HCT116 (cell line): ENCODE data around the gene TIMP1. TPM values are rescaled to one million over a fixed set of nuclear protein-coding genes. Genes with fewer than 3 reads are reported as not detected.

Experiments
- ATAC-seq: fragments of 200-7000 bp; cut with Tn5 transposase; 2 replicates; pipeline ENCODE4 v1.9.1; 2020; ENCODE audit warnings: mild to moderate bottlenecking, moderate library complexity
- BruUV-seq: library from RNA; stranded (reverse); fragments of 400-500 nt; replicated peaks from 2 replicates; lab custom pipeline; 2021; lab: Mats Ljungman, UMichigan
- CTCF ChIA-PET: fragments of 300-600 bp; sonication (Branson Sonifier 250); formaldehyde crosslinking; loops from one replicate; lab custom pipeline; 2021; ENCODE audit warnings: antibody characterized with exemption; lab: Charles Lee
- POLR2A ChIA-PET: fragments of 300-600, 350-600 bp; sonication (Branson Sonifier 250); formaldehyde crosslinking; loops from one replicate; lab custom pipeline; 2021; ENCODE audit warnings: antibody characterized with exemption; lab: Charles Lee
- RAD21 ChIA-PET, 2 experiments: fragments of 300-600 bp; sonication (Branson Sonifier 250); formaldehyde crosslinking; loops; one replicate each; lab custom pipeline; 2023; ENCODE audit warnings: low total read pairs in 2 of 2; ENCODE audit not compliant: uncharacterized antibody in 2 of 2, unreplicated experiment in 2 of 2, low non-redundant PET in 1 of 2; lab: Charles Lee
- DNase-seq: peaks from one replicate; pipeline ENCODE4 v3.0.0-alpha.2; 2010; ENCODE audit warnings: low read depth, low spot score
- H2AFZ ChIP-seq: fragments of 200-600 bp; shearing (Covaris generic), sonication (generic); 2 replicates; pipeline ENCODE4 v1.6.1; 2017; ENCODE audit warnings: low read depth, mixed run types, mixed read lengths, antibody characterized with exemption, low read length; ENCODE audit not compliant: poor library complexity, severe bottlenecking
- H3K27ac ChIP-seq: 2 replicates; pipeline ENCODE4 v1.5.1; 2012; ENCODE audit warnings: low read depth, low read length
- H3K27me3 ChIP-seq: fragments of 200-600 bp; sonication (generic); 2 replicates; pipeline ENCODE4 v1.6.1; 2016; ENCODE audit warnings: mixed run types, low read length, mixed read lengths; ENCODE audit not compliant: insufficient read depth
- H3K36me3 ChIP-seq, 2 experiments: fragments of 200-500 bp in 1 of 2; fragments of 200-600 bp in 1 of 2; sonication (Bioruptor generic) in 1 of 2; sonication (generic) in 1 of 2; 2 replicates each; pipeline versions ENCODE4 v1.5.1 to v1.6.1; 2014 to 2016; ENCODE audit warnings: low read length in 2 of 2, inconsistent platforms in 1 of 2, mixed read lengths in 1 of 2, mixed run types in 1 of 2; ENCODE audit not compliant: insufficient read depth in 2 of 2, control insufficient read depth in 1 of 2
- H3K4me1 ChIP-seq, 2 experiments: fragments of 200-600 bp in 1 of 2; sonication (generic) in 1 of 2; 2 replicates each; pipeline versions ENCODE4 v1.5.1 to v1.6.1; 2012 to 2017; ENCODE audit warnings: low read length in 2 of 2, inconsistent platforms in 1 of 2, mild to moderate bottlenecking in 1 of 2, mixed read lengths in 1 of 2, mixed run types in 1 of 2, moderate library complexity in 1 of 2; ENCODE audit not compliant: insufficient read depth in 2 of 2, control insufficient read depth in 1 of 2
- H3K4me2 ChIP-seq: fragments of 200-600 bp; sonication (generic); 2 replicates; pipeline ENCODE4 v1.6.1; 2017; ENCODE audit warnings: mixed run types, low read length, mixed read lengths
- H3K4me3 ChIP-seq, 2 experiments: fragments of 200-600 bp in 1 of 2; sonication (generic) in 1 of 2; replicated peaks in 1 of 2; 2 replicates each; pipeline ENCODE4 v1.5.1; 2011 to 2016; ENCODE audit warnings: low read length in 2 of 2, control low read depth in 1 of 2, low read depth in 1 of 2, mild to moderate bottlenecking in 1 of 2, mixed read lengths in 1 of 2, mixed run types in 1 of 2
- H3K79me2 ChIP-seq: fragments of 200-600 bp; sonication (generic); 2 replicates; pipeline ENCODE4 v1.6.1; 2017; ENCODE audit warnings: mild to moderate bottlenecking, mixed run types, low read length, moderate library complexity, mixed read lengths; ENCODE audit not compliant: insufficient read depth
- H3K9ac ChIP-seq: fragments of 200-600 bp; sonication (generic); 2 replicates; pipeline ENCODE4 v1.6.1; 2016; ENCODE audit warnings: low read length, mixed read lengths
- H3K9me2 ChIP-seq: fragments of 200-600 bp; sonication (generic), shearing (Covaris generic); 2 replicates; pipeline ENCODE4 v1.6.1; 2017; ENCODE audit warnings: mixed run types, mild to moderate bottlenecking, moderate library complexity; ENCODE audit not compliant: insufficient read depth
- H3K9me3 ChIP-seq, 2 experiments: fragments of 200-500 bp in 1 of 2; fragments of 200-600 bp in 1 of 2; sonication (Bioruptor generic) in 1 of 2; sonication (generic) in 1 of 2; 2 replicates each; pipeline ENCODE4 v1.6.1; 2014 to 2017; ENCODE audit warnings: low read length in 2 of 2, mixed read lengths in 2 of 2, inconsistent platforms in 1 of 2, low read depth in 1 of 2, mild to moderate bottlenecking in 1 of 2, mixed run types in 1 of 2, moderate library complexity in 1 of 2; ENCODE audit not compliant: control insufficient read depth in 1 of 2, insufficient read depth in 1 of 2
- H4K20me1 ChIP-seq: fragments of 200-600 bp; sonication (generic), shearing (Covaris generic); 2 replicates; pipeline ENCODE4 v1.6.1; 2017; ENCODE audit warnings: mixed run types, mild to moderate bottlenecking, moderate library complexity; ENCODE audit not compliant: insufficient read depth
- ATF3 ChIP-seq: IDR thresholded peaks from 2 replicates; pipeline ENCODE4 v1.6.1; 2012
- CBX3 ChIP-seq: IDR thresholded peaks from 2 replicates; pipeline ENCODE4 v1.6.1; 2012; ENCODE audit warnings: low read depth
- CTCF ChIP-seq, 3 experiments: fragments of 200-600 bp in 1 of 3; sonication (generic) in 1 of 3; IDR thresholded peaks in 2 of 3; conservative IDR thresholded peaks in 1 of 3; 2 replicates each; pipeline ENCODE4 v1.5.1; 2012 to 2017; ENCODE audit warnings: low read depth in 2 of 3, low read length in 2 of 3, antibody characterized with exemption in 1 of 3, borderline replicate concordance in 1 of 3, control low read depth in 1 of 3, mild to moderate bottlenecking in 1 of 3, mixed read lengths in 1 of 3, mixed run types in 1 of 3, moderate library complexity in 1 of 3; ENCODE audit not compliant: insufficient read depth in 1 of 3
- EGR1 ChIP-seq: IDR thresholded peaks from 2 replicates; pipeline ENCODE4 v1.6.1; 2012; ENCODE audit warnings: low read depth
- EZH2phosphoT487 ChIP-seq: fragments of 200-600 bp; IDR thresholded peaks from 2 replicates; pipeline ENCODE4 v1.6.1; 2018; ENCODE audit warnings: antibody characterized with exemption, borderline replicate concordance
- POLR2A ChIP-seq: IDR thresholded peaks from 2 replicates; pipeline ENCODE4 v1.7.0; 2011; ENCODE audit warnings: borderline replicate concordance; ENCODE audit not compliant: insufficient read depth, insufficient read length; ENCODE audit errors: extremely low read depth
- POLR2AphosphoS5 ChIP-seq: IDR thresholded peaks from 2 replicates; pipeline ENCODE4 v1.6.1; 2011; ENCODE audit warnings: mild to moderate bottlenecking, low read depth, low read length, moderate library complexity
- RAD21 ChIP-seq: IDR thresholded peaks from 2 replicates; pipeline ENCODE4 v1.6.1; 2012; ENCODE audit warnings: low read depth, mild to moderate bottlenecking
- SRF ChIP-seq: IDR thresholded peaks from 2 replicates; pipeline ENCODE4 v1.6.1; 2012; ENCODE audit warnings: low read depth
- TCF7L2 ChIP-seq: IDR thresholded peaks from 2 replicates; pipeline ENCODE4 v1.7.0; 2011; ENCODE audit warnings: borderline replicate concordance, inconsistent platforms; ENCODE audit not compliant: insufficient read depth, insufficient read length; ENCODE audit errors: extremely low read depth
- ZBTB33 ChIP-seq: IDR thresholded peaks from 2 replicates; pipeline ENCODE4 v1.6.1; 2011; ENCODE audit warnings: mild to moderate bottlenecking, low read length, moderate library complexity; ENCODE audit not compliant: insufficient replicate concordance; ENCODE audit errors: extremely low read depth
- ZNF274 ChIP-seq: fragments of 200-500 bp; sonication (Bioruptor generic); IDR thresholded peaks from 2 replicates; pipeline ENCODE4 v1.6.1; 2014; ENCODE audit warnings: mild to moderate bottlenecking, low read depth, low read length, inconsistent platforms
- intact Hi-C: fragments of 100-400 bp; cut with micrococcal nuclease; formaldehyde crosslinking; loops from 2 replicates; pipeline ENCODE4 v1.10.0; 2022
- total RNA-seq: library from RNA; stranded (reverse); gene quantifications from one replicate; pipeline ENCODE4 v1.2.1, GENCODE V29; 2021; ENCODE audit not compliant: unreplicated experiment

TIMP1 gene
- total RNA-seq, 1 experiment from 2014 or later = 225 TPM

GRCh38 chrX:47560179-47560933, 21.9 kb upstream of the TIMP1 start:
- ATAC-seq (no peak), DNase-seq (no peak)
- H3K4me3 ChIP-seq = peak overlapping the region; percentile 65 to 79
- BruUV-seq = TSS peak; percentile 79
- peaks cover 0 to 15% of the 10 kb centered on the region in 2 experiments; a peak in 1 of 4 replicates for H3K4me1 ChIP-seq
- CTCF ChIA-PET = no interaction called here
- H3K9ac ChIP-seq = peak overlapping the region; percentile 74
- H3K4me2 ChIP-seq = peak overlapping the region; percentile 84
- H3K9me2 ChIP-seq = no peaks in the 10 kb centered on the region
- TF ChIP-seq EZH2phosphoT487 (no peak), POLR2A (no peak), POLR2AphosphoS5 (no peak), RAD21 (no peak), SRF (no peak), TCF7L2 (no peak), CTCF (IDR thresholded peaks at IDR 0.05 in 2 of 3, conservative IDR thresholded peaks at IDR 0.05 in 1 of 3; ENCODE audit: borderline replicate concordance in 1 of 3, insufficient read depth in 1 of 3, low read depth in 2 of 3, low read length in 2 of 3) (no peak), EGR1 (no peak), CBX3 (no peak), ZNF274 (no peak), ZBTB33 (no peak), ATF3 (no peak)
- no peak overlapping the region; the same call in 1 of the 2 replicates for H3K27ac ChIP-seq
- H4K20me1 ChIP-seq = no peaks in the 10 kb centered on the region
- no peak overlapping the region for H2AFZ ChIP-seq
- intact Hi-C loops = loop anchor here (5.0 to 10.0 kb wide), 4 partner anchors 67 to 934 kb away; partner anchors contain the start of genes CFP and ZNF81
- peaks cover 19% of the 10 kb centered on the region for H3K79me2 ChIP-seq
- POLR2A ChIA-PET = no interaction called here
- H3K36me3 ChIP-seq = peaks cover 0 to 2% of the 10 kb centered on the region in 2 experiments; a peak in 3 of 4 replicates
- RAD21 ChIA-PET = no interaction called here
- no peaks in the 10 kb centered on the region for H3K27me3 ChIP-seq
- H3K9me3 ChIP-seq = no peaks in the 10 kb centered on the region
